Stomach smooth muscle (tissue), 2 donors: ENCODE data around the gene CCBE1.
"Not testable (repeated sequence)": the region's sequence is repeated elsewhere in the genome, so short reads cannot be mapped to it uniquely, and the experiment has no call there.

Experiments
- H3K27ac ChIP-seq: one replicate; pipeline ENCODE4 v1.7.0; 2013; ENCODE audit warnings: mild to moderate bottlenecking, low read length, inconsistent platforms
- H3K27me3 ChIP-seq, 2 donors: one replicate each; pipeline ENCODE4 v1.7.0; 2013; ENCODE audit warnings: low read length in 2 of 2; ENCODE audit not compliant: insufficient read depth in 2 of 2, control insufficient read depth in 1 of 2
- H3K36me3 ChIP-seq, 2 donors: one replicate each; pipeline ENCODE4 v1.7.0; 2013; ENCODE audit warnings: low read length in 2 of 2; ENCODE audit not compliant: control insufficient read depth in 2 of 2, insufficient read depth in 2 of 2
- H3K4me1 ChIP-seq: one replicate; pipeline ENCODE4 v1.7.0; 2013; ENCODE audit warnings: low read length; ENCODE audit not compliant: control insufficient read depth, insufficient read depth
- H3K4me3 ChIP-seq, 2 donors: one replicate each; pipeline ENCODE4 v1.7.0; 2013; ENCODE audit warnings: low read length in 2 of 2
- H3K9ac ChIP-seq, 2 donors: one replicate each; pipeline ENCODE4 v1.7.0; 2013; ENCODE audit warnings: low read length in 2 of 2, mild to moderate bottlenecking in 1 of 2
- H3K9me3 ChIP-seq, 2 donors: one replicate each; pipeline ENCODE4 v1.7.0; 2013; ENCODE audit warnings: low read length in 2 of 2; ENCODE audit not compliant: control insufficient read depth in 2 of 2
- donor health status: healthy.
- donor health status: Pancreatic carcinoma.

CCBE1 gene

DNA sequence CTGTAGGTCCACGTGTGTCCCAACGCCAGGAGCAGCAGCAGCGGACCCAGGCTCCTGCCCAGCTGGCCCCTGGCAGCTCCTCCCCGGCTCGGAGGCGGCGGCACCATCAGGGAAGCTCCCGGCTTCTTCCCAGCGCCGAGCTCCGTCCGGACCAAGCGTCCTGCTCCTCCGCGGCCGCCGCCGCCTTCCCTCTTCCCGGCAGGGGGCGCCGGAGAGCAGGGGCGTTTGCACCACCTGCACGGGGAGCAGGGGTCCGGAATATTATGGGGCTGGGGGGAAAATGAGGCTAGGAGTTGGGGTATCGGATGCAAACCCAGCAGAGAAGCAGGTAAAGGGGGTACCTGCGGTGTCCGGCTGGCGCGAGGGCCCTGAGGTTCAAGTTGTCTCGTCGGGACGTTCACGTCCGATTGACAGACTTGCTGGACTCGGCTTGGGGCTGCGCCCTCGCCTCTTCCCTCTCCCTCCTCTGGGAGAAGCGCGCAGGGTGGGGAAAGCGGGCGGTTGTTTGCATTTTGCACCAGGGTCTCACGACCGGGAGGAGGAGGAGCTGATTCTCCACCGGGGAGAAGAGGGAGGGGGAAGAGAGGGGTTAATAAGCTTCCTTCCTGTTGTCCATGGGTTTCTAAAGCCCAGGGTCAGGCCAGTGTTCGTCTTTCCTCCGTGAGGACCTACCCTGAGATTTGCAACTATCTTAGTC lies at the start of gene CCBE1:
Gene CCBE1 (minus strand): TSS at position 188 of the 697 bp plus-strand sequence.
- H3K9ac ChIP-seq = no peak within 1 kb of the TSS
- H3K27ac ChIP-seq = no peak within 1 kb of the TSS
- peak within 1 kb of the TSS; percentile 46 to 64 for H3K4me3 ChIP-seq
- H3K36me3 ChIP-seq = no peaks in the 10 kb centered on the region
- peaks cover 16% of the 10 kb centered on the region for H3K4me1 ChIP-seq
- no peaks in the 10 kb centered on the region for H3K9me3 ChIP-seq
- peaks cover 24 to 32% of the 10 kb centered on the region in 2 donors for H3K27me3 ChIP-seq

DNA sequence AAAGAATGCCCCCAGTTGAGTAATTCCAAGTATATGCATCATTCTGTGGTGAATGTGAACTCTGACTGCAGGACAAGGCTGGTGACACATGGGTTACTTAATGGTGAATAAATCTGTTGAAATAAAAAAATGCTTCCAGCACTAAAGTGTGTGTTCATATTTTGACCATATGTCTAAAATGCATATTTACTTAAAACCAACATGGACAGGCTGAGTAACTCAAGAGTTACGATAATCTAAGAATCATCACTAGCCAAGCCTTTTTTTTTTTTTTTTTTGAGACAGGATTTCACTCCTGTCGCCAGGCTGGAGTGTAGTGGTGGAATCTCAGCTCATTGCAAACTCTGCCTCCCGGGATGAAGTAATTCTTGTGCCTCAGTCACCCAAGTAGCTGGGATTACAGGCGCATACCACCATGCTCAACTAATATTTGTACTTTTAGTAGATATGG lies 47.1 kb upstream of the CCBE1 start:
- Histone ChIP-seq H3K9ac (no peak overlapping the region), H3K36me3 (no peaks in the 10 kb centered on the region), H3K27me3 (no peaks in the 10 kb centered on the region), H3K4me3 (no peak overlapping the region), H3K4me1 (no peaks in the 10 kb centered on the region), H3K9me3 (peaks cover 0 to 1% of the 10 kb centered on the region in 2 donors), H3K27ac (no peak overlapping the region)

GRCh38 chr18:59743566-59743965 lies 46.3 kb upstream of the CCBE1 start:
- Histone ChIP-seq H3K9me3 (peaks cover 0 to 7% of the 10 kb centered on the region in 2 donors), H3K27me3 (no peaks in the 10 kb centered on the region), H3K9ac (no peak overlapping the region), H3K27ac (no peak overlapping the region), H3K36me3 (no peaks in the 10 kb centered on the region), H3K4me1 (no peaks in the 10 kb centered on the region), H3K4me3 (no peak overlapping the region)

DNA sequence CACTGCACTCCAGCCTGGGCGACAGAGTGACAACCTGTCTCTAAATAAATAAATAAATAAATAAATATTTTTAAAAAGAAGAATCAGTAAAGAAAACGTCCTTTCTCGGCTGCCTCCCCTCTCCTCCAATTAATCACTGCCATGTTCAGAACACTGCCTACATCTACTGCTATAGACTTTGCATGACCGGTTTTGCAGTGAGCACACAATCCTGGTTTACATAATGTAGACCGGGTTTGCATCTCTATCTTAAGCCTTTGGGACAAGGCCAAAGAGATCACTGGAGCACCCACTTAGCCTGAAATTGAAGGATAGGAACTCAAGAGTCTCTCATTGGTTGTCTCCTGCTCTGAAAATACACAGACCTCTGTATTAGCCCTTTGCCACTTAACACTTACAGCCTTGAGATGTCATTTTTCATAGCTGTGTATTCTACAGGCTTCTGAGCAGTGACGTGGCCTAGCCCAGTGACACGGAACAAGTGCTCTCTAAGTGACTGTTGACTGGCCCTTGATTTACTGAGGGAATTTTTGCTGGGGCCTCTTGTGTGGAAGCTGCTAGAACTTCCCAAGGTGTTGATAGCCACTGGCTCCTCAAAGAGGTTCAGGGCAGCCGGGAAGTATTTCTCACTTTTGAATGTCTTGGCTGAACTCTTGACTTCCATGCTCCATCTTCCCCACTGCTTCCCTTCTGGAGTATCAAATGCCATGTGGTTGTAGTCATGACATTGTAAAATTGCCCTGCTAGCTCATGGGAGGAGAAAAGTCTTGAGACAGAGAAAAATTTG lies 45.3 kb upstream of the CCBE1 start:
- Histone ChIP-seq H3K27ac (no peak overlapping the region), H3K9ac (no peak overlapping the region), H3K4me1 (no peaks in the 10 kb centered on the region), H3K36me3 (no peaks in the 10 kb centered on the region), H3K4me3 (no peak overlapping the region), H3K27me3 (no peaks in the 10 kb centered on the region), H3K9me3 (peaks cover 0 to 7% of the 10 kb centered on the region in 2 donors)

DNA sequence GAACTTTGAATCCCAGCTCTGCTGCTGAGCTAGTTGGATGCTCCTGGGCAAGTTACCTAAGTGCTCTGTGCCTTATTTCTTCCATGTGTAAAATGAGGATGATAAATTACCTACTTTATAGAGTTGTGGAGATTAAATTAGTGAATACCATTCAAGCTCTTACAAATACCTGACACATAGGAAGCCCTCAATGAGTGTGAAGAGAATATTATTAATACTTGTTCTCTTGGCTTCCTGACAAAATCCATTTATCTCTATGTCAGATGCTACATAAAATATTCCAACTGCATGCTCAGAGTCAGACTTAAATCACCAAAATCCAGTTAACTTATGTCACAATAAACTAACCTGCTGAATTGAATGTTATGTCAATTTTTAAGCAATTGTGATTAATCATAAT lies 42.9 kb upstream of the CCBE1 start:
- H3K27me3 ChIP-seq = no peaks in the 10 kb centered on the region
- no peak overlapping the region for H3K4me3 ChIP-seq
- peaks cover 0 to 7% of the 10 kb centered on the region in 2 donors for H3K9me3 ChIP-seq
- H3K36me3 ChIP-seq = no peaks in the 10 kb centered on the region
- no peak overlapping the region for H3K9ac ChIP-seq
- H3K27ac ChIP-seq = no peak overlapping the region
- no peaks in the 10 kb centered on the region for H3K4me1 ChIP-seq

DNA sequence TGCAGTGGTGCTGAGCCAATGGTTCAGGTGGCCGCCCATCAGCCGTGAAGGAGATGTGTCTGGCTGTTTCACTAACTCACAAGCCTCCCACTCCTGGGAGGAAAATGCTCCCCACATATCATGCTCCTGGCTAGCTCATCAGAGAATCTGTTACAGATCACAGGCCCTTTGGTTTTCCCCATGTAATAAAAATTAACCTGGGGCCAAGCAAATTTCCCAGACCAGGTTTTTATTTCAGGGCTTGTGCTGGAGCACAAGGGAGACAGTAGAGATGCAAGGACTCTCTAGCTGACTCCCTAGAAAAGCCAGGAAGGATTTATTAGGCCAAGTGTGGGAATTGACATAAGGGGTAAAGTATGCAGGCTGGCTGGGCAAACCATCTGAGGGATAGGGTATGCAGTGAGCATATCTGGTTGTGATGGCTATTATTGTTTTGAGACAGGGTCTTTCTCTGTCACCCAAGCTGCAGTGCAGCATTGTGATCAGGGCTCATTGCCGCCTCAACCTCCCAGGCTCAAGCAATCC lies 40.6 kb upstream of the CCBE1 start:
- Histone ChIP-seq H3K27ac (no peak overlapping the region), H3K4me3 (no peak overlapping the region), H3K9ac (no peak overlapping the region), H3K4me1 (no peaks in the 10 kb centered on the region), H3K9me3 (peaks cover 0 to 7% of the 10 kb centered on the region in 2 donors), H3K27me3 (no peaks in the 10 kb centered on the region), H3K36me3 (no peaks in the 10 kb centered on the region)

- not testable (repeated sequence) for H3K36me3 ChIP-seq, H3K9ac ChIP-seq
Measured at GRCh38 chr18:59737335-59737734, 40.1 kb upstream of the CCBE1 start.

DNA sequence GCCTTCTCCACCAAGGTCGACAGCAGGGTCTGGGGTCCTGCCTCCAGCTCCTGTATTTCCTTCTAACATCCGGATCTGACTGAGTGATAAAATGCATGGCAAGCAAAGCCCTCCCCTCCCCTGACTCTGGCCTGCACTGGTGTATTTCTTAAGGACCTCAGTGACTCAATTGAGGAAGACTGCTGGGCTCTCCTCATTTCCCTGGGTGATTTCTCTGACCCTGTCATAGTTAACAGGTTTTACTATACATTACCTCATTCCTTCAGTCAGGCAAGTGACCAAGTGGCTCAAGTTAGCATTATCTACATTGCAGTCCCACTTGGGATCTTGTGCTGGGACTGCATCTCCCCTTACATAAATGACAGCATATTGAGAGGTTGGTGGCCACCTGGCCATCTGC lies 38.8 kb upstream of the CCBE1 start:
- Histone ChIP-seq H3K4me3 (no peak overlapping the region), H3K27ac (no peak overlapping the region), H3K9me3 (peaks cover 0 to 7% of the 10 kb centered on the region in 2 donors), H3K4me1 (no peaks in the 10 kb centered on the region), H3K27me3 (no peaks in the 10 kb centered on the region), H3K9ac (no peak overlapping the region), H3K36me3 (no peaks in the 10 kb centered on the region)

More at GRCh38 chr18:59737335-59737734, 40.1 kb upstream of the CCBE1 start:
- not testable (repeated sequence) for H3K9me3 ChIP-seq, H3K27ac ChIP-seq, H3K27me3 ChIP-seq, H3K4me3 ChIP-seq, H3K4me1 ChIP-seq

DNA sequence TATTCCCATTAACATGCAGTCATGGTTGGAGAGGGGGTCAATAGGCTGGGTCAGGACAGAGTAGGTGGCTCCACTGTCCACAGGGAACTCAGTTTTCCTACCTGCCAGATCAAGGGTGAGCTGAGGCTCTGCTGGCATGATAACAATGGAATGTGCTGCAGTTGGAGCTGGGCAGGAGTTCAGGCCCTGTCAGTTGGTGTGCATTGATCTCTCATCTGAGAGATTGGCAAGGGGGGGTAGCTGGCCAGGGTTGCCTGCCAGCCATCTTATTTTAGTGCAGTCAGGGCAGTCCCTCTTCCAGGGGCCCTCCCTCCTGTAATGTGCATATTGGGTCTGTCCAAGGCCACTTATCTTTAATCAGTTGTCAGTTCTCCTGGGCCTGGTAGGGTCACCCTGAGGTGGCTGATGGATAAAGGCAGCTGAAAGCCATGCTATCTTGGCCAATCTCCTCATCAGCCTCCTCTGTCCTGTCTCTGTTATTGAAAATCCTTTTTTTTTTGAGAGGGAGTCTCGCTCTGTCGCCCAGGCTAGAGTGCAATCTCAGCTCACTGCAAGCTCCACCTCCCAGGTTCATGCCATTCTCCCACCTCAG lies 38.1 kb upstream of the CCBE1 start:
- Histone ChIP-seq H3K36me3 (no peaks in the 10 kb centered on the region), H3K9ac (no peak overlapping the region), H3K27me3 (no peaks in the 10 kb centered on the region), H3K9me3 (peaks cover 0 to 7% of the 10 kb centered on the region in 2 donors), H3K27ac (no peak overlapping the region), H3K4me3 (no peak overlapping the region), H3K4me1 (no peaks in the 10 kb centered on the region)

- no peaks in the 10 kb centered on the region for H3K27me3 ChIP-seq
- no peaks in the 10 kb centered on the region for H3K9me3 ChIP-seq
- no peaks in the 10 kb centered on the region for H3K4me1 ChIP-seq
- no peaks in the 10 kb centered on the region for H3K36me3 ChIP-seq
- no peak overlapping the region for H3K9ac ChIP-seq
- no peak overlapping the region for H3K27ac ChIP-seq
- no peak overlapping the region for H3K4me3 ChIP-seq
Measured at GRCh38 chr18:59733421-59733820, 36.2 kb upstream of the CCBE1 start.
